ENCODE measurements around the gene MRPL9.
"Not testable (repeated sequence)": the region's sequence is repeated elsewhere in the genome, so short reads cannot be mapped to it uniquely, and the experiment has no call there.

GRCh38 chr1:151769270-151769669 lies 6.0 kb upstream of the MRPL9 start:
- TF ChIP-seq CTCF (IDR thresholded peaks at IDR 0.05; ENCODE audit: low read length); EZH2 (IDR thresholded peaks at IDR 0.05; ENCODE audit: borderline replicate concordance, low read length): not testable (repeated sequence)

Measured in OCI-LY1 (cell line).